A673 (cell line): Measurements from ENCODE around the gene VPS26B.

ENCODE experiments used
- EZH2 ChIP-seq: fragments of 200-600 bp; sonication (generic); IDR thresholded peaks from 2 replicates; pipeline ENCODE4 v1.6.1; 2017; ENCODE audit warnings: borderline replicate concordance, low read depth, mild to moderate bottlenecking, mixed read lengths, antibody characterized with exemption, low read length; ENCODE audit not compliant: poor library complexity, severe bottlenecking
- TF ChIP-seq, protein P1 (sequence below): fragments of 300-800, 200-600 bp; sonication (generic); conservative IDR thresholded peaks from 2 replicates; pipeline ENCODE4 v1.5.1; 2017; ENCODE audit warnings: low read depth, mild to moderate bottlenecking, antibody characterized with exemption, low read length, moderate library complexity, mixed read lengths

- TF ChIP-seq, protein P1, sequence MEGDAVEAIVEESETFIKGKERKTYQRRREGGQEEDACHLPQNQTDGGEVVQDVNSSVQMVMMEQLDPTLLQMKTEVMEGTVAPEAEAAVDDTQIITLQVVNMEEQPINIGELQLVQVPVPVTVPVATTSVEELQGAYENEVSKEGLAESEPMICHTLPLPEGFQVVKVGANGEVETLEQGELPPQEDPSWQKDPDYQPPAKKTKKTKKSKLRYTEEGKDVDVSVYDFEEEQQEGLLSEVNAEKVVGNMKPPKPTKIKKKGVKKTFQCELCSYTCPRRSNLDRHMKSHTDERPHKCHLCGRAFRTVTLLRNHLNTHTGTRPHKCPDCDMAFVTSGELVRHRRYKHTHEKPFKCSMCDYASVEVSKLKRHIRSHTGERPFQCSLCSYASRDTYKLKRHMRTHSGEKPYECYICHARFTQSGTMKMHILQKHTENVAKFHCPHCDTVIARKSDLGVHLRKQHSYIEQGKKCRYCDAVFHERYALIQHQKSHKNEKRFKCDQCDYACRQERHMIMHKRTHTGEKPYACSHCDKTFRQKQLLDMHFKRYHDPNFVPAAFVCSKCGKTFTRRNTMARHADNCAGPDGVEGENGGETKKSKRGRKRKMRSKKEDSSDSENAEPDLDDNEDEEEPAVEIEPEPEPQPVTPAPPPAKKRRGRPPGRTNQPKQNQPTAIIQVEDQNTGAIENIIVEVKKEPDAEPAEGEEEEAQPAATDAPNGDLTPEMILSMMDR: no peak
- no peak for TF ChIP-seq EZH2
Observed at GRCh38 chr11:134228625-134229024, 4.2 kb downstream of the VPS26B start.
